Aorta (tissue), 5 donors: ENCODE measurements around the gene KRTDAP. TPM values are rescaled to one million over a fixed set of nuclear protein-coding genes. Genes with fewer than 3 reads are reported as not detected.
"Not testable (repeated sequence)": the region's sequence is repeated elsewhere in the genome, so short reads cannot be mapped to it uniquely, and the experiment has no call there.

ENCODE experiments used
- ATAC-seq: fragments of 200-7000 bp; cut with Tn5 transposase; one replicate; pipeline ENCODE4 v1.9.1; 2022; ENCODE audit warnings: moderate library complexity; ENCODE audit not compliant: low FRiP score
- DNase-seq, 2 donors: peaks; one replicate each; pipeline ENCODE4 v3.0.0-alpha.2; 2020
- H3K27ac ChIP-seq, 2 donors: one replicate each; pipeline ENCODE4 v1.5.1; 2013; ENCODE audit warnings: low read length in 2 of 2, mild to moderate bottlenecking in 2 of 2, moderate library complexity in 2 of 2, control low read depth in 1 of 2, inconsistent platforms in 1 of 2, low read depth in 1 of 2
- H3K27me3 ChIP-seq, 2 donors: one replicate each; pipeline ENCODE4 v1.6.1; 2013; ENCODE audit warnings: control low read depth in 1 of 2, low read length in 1 of 2, mild to moderate bottlenecking in 1 of 2, moderate library complexity in 1 of 2; ENCODE audit not compliant: insufficient read depth in 2 of 2, control insufficient read depth in 1 of 2
- H3K36me3 ChIP-seq, 2 donors: one replicate each; pipeline ENCODE4 v1.6.1; 2013; ENCODE audit warnings: control low read depth in 1 of 2, low read length in 1 of 2, mild to moderate bottlenecking in 1 of 2; ENCODE audit not compliant: insufficient read depth in 2 of 2, control insufficient read depth in 1 of 2
- H3K4me1 ChIP-seq, 2 donors: one replicate each; pipeline ENCODE4 v1.6.1; 2013; ENCODE audit warnings: low read length in 2 of 2, control low read depth in 1 of 2, mild to moderate bottlenecking in 1 of 2, moderate library complexity in 1 of 2; ENCODE audit not compliant: insufficient read depth in 2 of 2, control insufficient read depth in 1 of 2
- H3K4me3 ChIP-seq, 2 donors: one replicate each; pipeline ENCODE4 v1.5.1; 2013; ENCODE audit warnings: low read length in 2 of 2, control low read depth in 1 of 2, mild to moderate bottlenecking in 1 of 2
- H3K9me3 ChIP-seq: one replicate; pipeline ENCODE4 v1.6.1; 2013; ENCODE audit warnings: mild to moderate bottlenecking, low read length; ENCODE audit not compliant: control insufficient read depth
- WGBS, 2 donors: extraction: QIAGEN DNeasy Blood & Tissue Kit; methylation state at CpG; one replicate each; pipeline ENCODE4 v1.1.7; 2013; 5-methylcytosine and 5-hydroxymethylcytosine counted together
- intact Hi-C, 2 donors: fragments of 100-400 bp; cut with DNase I; formaldehyde crosslinking; loops; one replicate each; pipeline versions ENCODE4 v1.14.2 to v1.15.0; 2022
- polyA plus RNA-seq, 2 donors: library from polyadenylated mRNA; stranded (reverse); fragments of 200-250 nt; gene quantifications; one replicate each; pipeline ENCODE4 v1.2.3, GENCODE V29; 2013
- total RNA-seq, 2 donors: library from RNA; stranded (reverse); fragmentation: NEBNext Ultra II Directional; extraction: Animal tissue kit (Norgen Biotek cat#: 25700); gene quantifications; one replicate each; pipeline ENCODE4 v1.2.1, GENCODE V29; 2021
- donor health status: healthy with polysubstance abuse.
- donor health status: Bipolar disorder and iron deficiency.
- donor health status: DM: no; HTN: no; CAD: no.
- donor health status: DM: no; HTN: no; CAD: no.
- donor health status: DM: yes; HTN: yes; CAD: no.

The KRTDAP gene
- total and polyA plus RNA-seq, 4 donors: not detected

- H3K4me3 ChIP-seq, H3K27ac ChIP-seq, H3K36me3 ChIP-seq, H3K9me3 ChIP-seq, ATAC-seq, intact Hi-C loops, DNase-seq, H3K27me3 ChIP-seq, H3K4me1 ChIP-seq: not testable (repeated sequence)
- 81 to 84% methylated on average over 7 of the region's 7 CpGs for WGBS, 2 donors
Measured at GRCh38 chr19:35462956-35463355, 27.3 kb downstream of the KRTDAP start.

- DNase-seq (no peak), ATAC-seq (no peak)
- intact Hi-C loops: no loop called here
- WGBS, 2 donors: 21 to 31% methylated on average over 6 of the region's 6 CpGs
- Histone ChIP-seq H3K9me3 (no peaks in the 10 kb centered on the region), H3K4me1 (no peaks in the 10 kb centered on the region), H3K27ac (no peak overlapping the region), H3K36me3 (no peaks in the 10 kb centered on the region), H3K4me3 (no peak overlapping the region), H3K27me3 (no peaks in the 10 kb centered on the region)
Measured at GRCh38 chr19:35462476-35462953, 27.7 kb downstream of the KRTDAP start.

- H3K27me3 ChIP-seq, H3K9me3 ChIP-seq, DNase-seq, H3K27ac ChIP-seq, H3K4me1 ChIP-seq, H3K4me3 ChIP-seq, H3K36me3 ChIP-seq, intact Hi-C loops, ATAC-seq: not testable (repeated sequence)
Measured at GRCh38 chr19:35461788-35462187, 28.5 kb downstream of the KRTDAP start.

DNA sequence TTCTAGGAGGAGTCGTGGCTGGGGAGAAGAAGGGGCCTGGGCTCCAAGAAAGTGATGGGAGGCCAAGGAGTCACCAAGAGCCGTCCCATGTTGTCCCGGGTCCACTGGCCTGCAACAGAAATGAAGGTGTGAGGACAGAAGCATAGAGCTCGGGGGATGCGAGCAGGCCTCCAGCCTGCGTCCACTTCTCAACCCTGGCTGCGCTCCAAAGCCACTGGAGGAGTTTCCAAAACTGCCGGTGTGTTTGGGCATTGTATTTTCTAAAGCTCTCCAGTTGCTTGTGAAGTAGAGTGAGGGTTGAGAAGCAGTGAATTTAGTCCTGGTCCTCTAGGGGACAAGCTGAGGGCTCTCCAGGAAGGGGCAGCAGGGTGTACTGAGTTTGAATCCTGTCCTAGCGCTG, 29.2 kb downstream of the KRTDAP start:
- WGBS, 2 donors: 63 to 64% methylated on average over 9 of the region's 9 CpGs
- no peaks in the 10 kb centered on the region for H3K36me3 ChIP-seq
- no peak for DNase-seq
- H3K9me3 ChIP-seq: no peaks in the 10 kb centered on the region
- intact Hi-C loops: no loop called here
- no peak overlapping the region for H3K4me3 ChIP-seq
- no peak overlapping the region for H3K27ac ChIP-seq
- H3K4me1 ChIP-seq: no peaks in the 10 kb centered on the region
- no peaks in the 10 kb centered on the region for H3K27me3 ChIP-seq
- ATAC-seq: no peak

DNA sequence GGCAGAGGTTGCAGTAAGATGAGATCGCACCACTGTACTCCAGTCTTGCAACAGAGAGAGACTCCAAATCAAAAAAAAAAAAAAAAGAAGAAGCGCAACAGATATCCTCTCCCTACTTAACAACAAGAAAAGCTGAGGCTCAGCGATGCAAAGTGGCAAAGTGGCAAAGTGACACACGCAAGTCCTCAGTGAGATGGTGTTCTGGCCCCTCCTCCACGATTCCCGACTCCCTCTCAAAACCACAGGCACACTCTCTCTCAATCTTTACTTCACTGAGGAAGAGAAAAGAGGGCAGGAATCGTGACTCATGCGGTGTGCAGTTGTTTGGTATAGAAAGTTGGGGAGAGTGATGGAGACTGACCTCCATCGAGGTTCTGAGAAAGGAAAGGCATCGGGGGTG, 29.7 kb downstream of the KRTDAP start:
- no peaks in the 10 kb centered on the region for H3K9me3 ChIP-seq
- no peaks in the 10 kb centered on the region for H3K27me3 ChIP-seq
- H3K4me1 ChIP-seq: no peaks in the 10 kb centered on the region
- no peak overlapping the region for H3K4me3 ChIP-seq
- no peak overlapping the region for H3K27ac ChIP-seq
- no peaks in the 10 kb centered on the region for H3K36me3 ChIP-seq
- intact Hi-C loops: no loop called here
- 88% methylated on average over 10 of the region's 10 CpGs for WGBS, 2 donors
- ATAC-seq (no peak), DNase-seq (no peak)

- Histone ChIP-seq H3K27ac (no peak overlapping the region), H3K27me3 (no peaks in the 10 kb centered on the region), H3K36me3 (no peaks in the 10 kb centered on the region), H3K9me3 (no peaks in the 10 kb centered on the region), H3K4me1 (no peaks in the 10 kb centered on the region), H3K4me3 (no peak overlapping the region)
- peak; percentile 33 for ATAC-seq
- DNase-seq: peak in 1 of 2 donors; percentile 77
- 42 to 46% methylated on average over 14 of the region's 14 CpGs for WGBS, 2 donors
- intact Hi-C loops: no loop called here
Measured at GRCh38 chr19:35459414-35460082, 30.7 kb downstream of the KRTDAP start.

- 56 to 59% methylated on average over 10 of the region's 10 CpGs for WGBS, 2 donors
- H3K36me3 ChIP-seq: no peaks in the 10 kb centered on the region
- no peaks in the 10 kb centered on the region for H3K27me3 ChIP-seq
- intact Hi-C loops: no loop called here
- H3K4me1 ChIP-seq: no peaks in the 10 kb centered on the region
- H3K27ac ChIP-seq: no peak overlapping the region
- no peak for DNase-seq
- peak; percentile 36 for ATAC-seq
- no peaks in the 10 kb centered on the region for H3K9me3 ChIP-seq
- H3K4me3 ChIP-seq: no peak overlapping the region
Measured at GRCh38 chr19:35458731-35459391, 31.4 kb downstream of the KRTDAP start.

DNA sequence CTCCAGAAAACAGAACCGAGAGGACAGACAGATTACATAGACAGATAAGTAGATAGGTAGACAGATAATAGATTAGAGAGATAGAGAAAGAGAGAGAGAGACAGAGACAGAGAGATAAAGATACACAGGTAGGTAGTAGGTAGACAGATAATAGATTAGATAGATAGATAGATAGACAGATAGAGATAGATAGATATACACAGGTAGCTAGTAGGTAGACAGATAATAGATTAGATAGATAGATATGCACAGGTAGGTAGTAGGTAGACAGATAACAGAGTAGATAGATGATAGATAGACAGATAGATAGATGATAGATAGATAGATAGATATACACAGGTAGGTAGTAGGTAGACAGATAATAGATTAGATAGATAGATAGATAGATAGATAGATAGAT, 32.1 kb downstream of the KRTDAP start:
- Histone ChIP-seq H3K27ac (no peak overlapping the region), H3K9me3 (no peaks in the 10 kb centered on the region), H3K4me3 (no peak overlapping the region), H3K36me3 (no peaks in the 10 kb centered on the region), H3K27me3 (no peaks in the 10 kb centered on the region), H3K4me1 (no peaks in the 10 kb centered on the region)
- 70 to 88% methylated on average over 1 of the region's 1 CpG for WGBS, 2 donors
- DNase-seq: no peak
- intact Hi-C loops: no loop called here
- ATAC-seq: no peak

DNA sequence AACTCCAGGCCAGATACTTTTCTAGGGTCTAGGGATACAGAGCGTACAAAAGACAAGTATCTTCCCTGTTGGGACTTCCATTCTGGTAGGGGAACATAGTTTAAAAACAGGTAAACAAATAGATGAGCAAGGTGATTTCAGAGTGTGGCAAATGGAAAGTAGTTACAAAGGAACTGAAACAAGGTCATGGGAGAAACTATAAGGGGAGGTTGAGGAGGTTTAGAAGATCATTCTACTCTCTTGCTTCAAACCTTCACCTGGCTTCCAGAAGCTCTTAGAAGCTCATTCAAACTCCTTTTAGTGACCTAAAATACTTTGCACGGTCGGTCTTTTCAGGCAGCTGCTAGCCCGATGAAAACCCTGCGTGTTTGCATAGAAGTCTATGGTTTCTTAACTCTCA, 33.1 kb downstream of the KRTDAP start:
- H3K4me1 ChIP-seq: no peaks in the 10 kb centered on the region
- H3K36me3 ChIP-seq: no peaks in the 10 kb centered on the region
- intact Hi-C loops: no loop called here
- no peak overlapping the region for H3K27ac ChIP-seq
- DNase-seq (no peak), ATAC-seq (no peak)
- H3K27me3 ChIP-seq: no peaks in the 10 kb centered on the region
- H3K9me3 ChIP-seq: no peaks in the 10 kb centered on the region
- no peak overlapping the region for H3K4me3 ChIP-seq
- 84 to 89% methylated on average over 5 of the region's 5 CpGs for WGBS, 2 donors
